Fibroblast of lung (primary cell): Measurements from ENCODE around the gene SCIMP. TPM values are rescaled to one million over a fixed set of nuclear protein-coding genes. Genes with fewer than 3 reads are reported as not detected.
A peak's percentile ranks its signal among the peaks of the same experiment; 100 is the strongest.

Experiments used
- DNase-seq, 2 donors: peaks; one replicate each; pipeline versions ENCODE4 v3.0.0 to v3.0.0-alpha.2; 2010; ENCODE audit warnings: low read depth in 2 of 2
- H2AFZ ChIP-seq: 2 replicates; pipeline ENCODE4 v1.5.1; 2012; ENCODE audit warnings: low read length, control low read depth, inconsistent platforms
- H3K27ac ChIP-seq: 2 replicates; pipeline ENCODE4 v1.5.1; 2011; ENCODE audit warnings: low read length, control low read depth; ENCODE audit not compliant: insufficient read depth
- H3K27me3 ChIP-seq: 2 replicates; pipeline ENCODE4 v1.5.1; 2011; ENCODE audit warnings: mild to moderate bottlenecking, low read length; ENCODE audit not compliant: control insufficient read depth, insufficient read depth
- H3K36me3 ChIP-seq: 2 replicates; pipeline ENCODE4 v1.5.1; 2011; ENCODE audit warnings: low read length; ENCODE audit not compliant: control insufficient read depth, insufficient read depth
- H3K4me1 ChIP-seq: 2 replicates; pipeline ENCODE4 v1.5.1; 2011; ENCODE audit warnings: low read length; ENCODE audit not compliant: control insufficient read depth, insufficient read depth; ENCODE audit errors: extremely low read depth
- H3K4me2 ChIP-seq: 2 replicates; pipeline ENCODE4 v1.5.1; 2011; ENCODE audit warnings: low read length, control low read depth; ENCODE audit not compliant: insufficient read depth; ENCODE audit errors: extremely low read depth
- H3K4me3 ChIP-seq, 4 experiments: fragments of 200-600 bp in 1 of 4; sonication (generic) in 1 of 4; replicated peaks in 1 of 4; 2 replicates each; pipeline ENCODE4 v1.5.1; 2011 to 2016; ENCODE audit warnings: low read length in 4 of 4, low read depth in 3 of 4, mild to moderate bottlenecking in 3 of 4, control low read depth in 2 of 4, inconsistent platforms in 1 of 4, mixed read lengths in 1 of 4; ENCODE audit not compliant: insufficient read depth in 1 of 4; ENCODE audit errors: control extremely low read depth in 1 of 4
- H3K79me2 ChIP-seq: 2 replicates; pipeline ENCODE4 v1.5.1; 2012; ENCODE audit warnings: mild to moderate bottlenecking, low read length, inconsistent platforms; ENCODE audit not compliant: control insufficient read depth, insufficient read depth
- H3K9ac ChIP-seq: 2 replicates; pipeline ENCODE4 v1.5.1; 2011; ENCODE audit warnings: mild to moderate bottlenecking, low read length, control low read depth; ENCODE audit not compliant: insufficient read depth
- H3K9me3 ChIP-seq: 2 replicates; pipeline ENCODE4 v1.5.1; 2012; ENCODE audit warnings: low read depth, low read length; ENCODE audit not compliant: control insufficient read depth, insufficient read depth
- H4K20me1 ChIP-seq: 2 replicates; pipeline ENCODE4 v1.5.1; 2011; ENCODE audit warnings: low read length; ENCODE audit not compliant: control insufficient read depth, insufficient read depth; ENCODE audit errors: extremely low read depth
- EZH2 ChIP-seq: IDR thresholded peaks from 2 replicates; pipeline ENCODE4 v1.5.1; 2012; ENCODE audit warnings: low read length, control low read depth, mild to moderate bottlenecking; ENCODE audit errors: missing control alignments
- polyA plus RNA-seq, 2 donors: library from polyadenylated mRNA; depleted of rRNA in 1 of 2; stranded (reverse) in 1 of 2; unstranded in 1 of 2; fragments of >200 nt; gene quantifications; 2 replicates each; pipeline ENCODE4 v1.2.1, GENCODE V29; 2011 to 2012; ENCODE audit warnings: missing spikeins in 1 of 2
- total RNA-seq: library from RNA; depleted of rRNA; stranded (reverse); fragments of >200 nt; gene quantifications from 2 replicates; pipeline ENCODE4 v1.2.1, GENCODE V29; 2014
- TF ChIP-seq, protein P1 (sequence below), 2 donors: IDR thresholded peaks in 1 of 2; conservative IDR thresholded peaks in 1 of 2; 1 replicate in 1 of 2; 2 replicates in 1 of 2; pipeline ENCODE4 v1.5.1; 2011 to 2012; ENCODE audit warnings: low read length in 2 of 2, control low read depth in 1 of 2, inconsistent platforms in 1 of 2, low read depth in 1 of 2, mild to moderate bottlenecking in 1 of 2

The SCIMP gene
- total and polyA plus RNA-seq, 2 donors (not counting 1 experiment from before 2014, with no cell fraction given), result not detected

DNA sequence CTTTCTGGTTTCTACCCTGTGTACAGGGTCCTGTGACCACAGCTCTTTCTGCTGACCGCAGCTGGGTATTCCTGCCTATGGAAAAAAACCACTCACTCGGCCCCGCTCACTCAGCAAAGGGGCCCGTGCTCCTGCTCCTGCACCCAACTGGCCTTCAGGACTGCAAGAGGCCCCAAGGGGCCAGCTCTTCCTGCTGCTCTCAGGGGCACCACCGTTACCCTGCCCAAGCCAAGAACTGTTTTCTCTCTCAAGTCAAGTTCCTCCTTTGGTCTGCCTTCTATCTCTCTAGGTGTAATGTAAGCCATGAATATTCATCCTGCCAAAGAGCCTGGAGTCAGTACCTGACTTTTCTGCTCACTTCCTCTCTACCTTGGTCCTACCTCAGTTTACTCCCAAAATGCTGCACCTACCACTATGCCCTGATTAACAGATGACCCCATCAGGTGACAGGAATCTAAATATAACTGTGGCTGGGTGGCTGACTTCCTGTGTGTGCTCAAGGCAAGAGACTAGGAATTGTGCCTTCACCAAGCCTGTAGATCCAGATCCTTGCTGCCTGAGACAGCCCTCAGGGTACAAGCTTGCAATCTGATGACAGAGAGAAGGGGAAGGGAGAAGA lies 20.4 kb upstream of the SCIMP start:
- Histone ChIP-seq H3K27me3 (no peaks in the 10 kb centered on the region), H3K4me3 (no peak overlapping the region), H3K79me2 (no peaks in the 10 kb centered on the region), H3K9me3 (no peaks in the 10 kb centered on the region), H3K4me2 (no peak overlapping the region), H3K36me3 (no peaks in the 10 kb centered on the region), H3K4me1 (no peaks in the 10 kb centered on the region), H4K20me1 (no peaks in the 10 kb centered on the region), H3K9ac (no peak overlapping the region), H2AFZ (no peak overlapping the region), H3K27ac (no peak overlapping the region)
- TF ChIP-seq, protein P1, sequence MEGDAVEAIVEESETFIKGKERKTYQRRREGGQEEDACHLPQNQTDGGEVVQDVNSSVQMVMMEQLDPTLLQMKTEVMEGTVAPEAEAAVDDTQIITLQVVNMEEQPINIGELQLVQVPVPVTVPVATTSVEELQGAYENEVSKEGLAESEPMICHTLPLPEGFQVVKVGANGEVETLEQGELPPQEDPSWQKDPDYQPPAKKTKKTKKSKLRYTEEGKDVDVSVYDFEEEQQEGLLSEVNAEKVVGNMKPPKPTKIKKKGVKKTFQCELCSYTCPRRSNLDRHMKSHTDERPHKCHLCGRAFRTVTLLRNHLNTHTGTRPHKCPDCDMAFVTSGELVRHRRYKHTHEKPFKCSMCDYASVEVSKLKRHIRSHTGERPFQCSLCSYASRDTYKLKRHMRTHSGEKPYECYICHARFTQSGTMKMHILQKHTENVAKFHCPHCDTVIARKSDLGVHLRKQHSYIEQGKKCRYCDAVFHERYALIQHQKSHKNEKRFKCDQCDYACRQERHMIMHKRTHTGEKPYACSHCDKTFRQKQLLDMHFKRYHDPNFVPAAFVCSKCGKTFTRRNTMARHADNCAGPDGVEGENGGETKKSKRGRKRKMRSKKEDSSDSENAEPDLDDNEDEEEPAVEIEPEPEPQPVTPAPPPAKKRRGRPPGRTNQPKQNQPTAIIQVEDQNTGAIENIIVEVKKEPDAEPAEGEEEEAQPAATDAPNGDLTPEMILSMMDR (conservative IDR thresholded peaks at IDR 0.05 in 1 of 2, IDR thresholded peaks at IDR 0.05 in 1 of 2; ENCODE audit: low read depth in 1 of 2, low read length in 2 of 2), result no peak
- TF ChIP-seq EZH2, result no peak
- no peak for DNase-seq

DNA sequence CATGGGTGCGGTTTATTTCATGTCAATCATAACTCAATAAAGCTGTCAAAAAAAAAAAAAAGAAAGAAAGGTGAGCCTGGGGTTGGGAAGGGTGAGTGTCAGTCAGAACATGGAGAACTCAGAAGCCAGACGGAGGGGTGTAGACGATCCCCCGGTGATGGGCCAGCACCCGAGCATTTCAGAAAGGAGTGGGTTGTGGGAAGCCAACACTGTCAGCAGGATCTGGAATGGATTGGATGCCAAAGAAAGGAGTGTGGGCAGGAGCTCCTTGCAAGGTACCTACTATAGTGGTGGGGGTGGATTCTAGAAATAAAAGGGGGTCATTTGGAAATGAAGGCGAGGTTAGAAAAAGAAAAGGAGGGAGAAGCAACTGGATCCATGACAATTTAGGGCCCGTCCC lies 19.8 kb upstream of the SCIMP start:
- Histone ChIP-seq H4K20me1 (no peaks in the 10 kb centered on the region), H3K27ac (no peak overlapping the region), H2AFZ (no peak overlapping the region), H3K4me1 (no peaks in the 10 kb centered on the region), H3K79me2 (no peaks in the 10 kb centered on the region), H3K4me2 (no peak overlapping the region), H3K27me3 (no peaks in the 10 kb centered on the region), H3K9ac (no peak overlapping the region), H3K9me3 (no peaks in the 10 kb centered on the region), H3K4me3 (no peak overlapping the region), H3K36me3 (no peaks in the 10 kb centered on the region)
- TF ChIP-seq EZH2, result no peak
- TF ChIP-seq, protein P1 (conservative IDR thresholded peaks at IDR 0.05 in 1 of 2, IDR thresholded peaks at IDR 0.05 in 1 of 2; ENCODE audit: low read depth in 1 of 2, low read length in 2 of 2), result no peak
- DNase-seq, result no peak

DNA sequence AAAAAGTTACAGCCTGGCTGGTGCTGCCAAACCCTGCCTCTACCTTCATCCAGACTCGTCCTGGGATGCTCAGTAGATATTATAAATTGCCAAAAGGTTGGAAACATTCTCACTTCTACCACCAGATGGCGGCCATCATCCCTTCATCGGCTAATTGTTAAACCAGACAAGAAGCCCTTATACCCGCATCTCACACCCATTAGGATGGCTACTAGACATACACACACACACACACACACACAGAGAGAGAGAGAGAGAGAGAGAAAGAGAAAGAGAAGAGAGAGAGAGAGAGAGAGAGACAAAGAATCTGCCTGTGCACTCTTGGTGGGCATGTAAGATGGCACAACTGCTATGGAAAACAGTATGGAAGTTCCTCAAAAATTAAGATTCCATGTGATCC lies 15.0 kb upstream of the SCIMP start:
- TF ChIP-seq, protein P1 (conservative IDR thresholded peaks at IDR 0.05 in 1 of 2, IDR thresholded peaks at IDR 0.05 in 1 of 2; ENCODE audit: low read depth in 1 of 2, low read length in 2 of 2), result peak; percentile 55 to 72
- TF ChIP-seq EZH2, result no peak
- no peaks in the 10 kb centered on the region for H3K36me3 ChIP-seq
- H3K9ac ChIP-seq, result no peak overlapping the region
- H4K20me1 ChIP-seq, result no peaks in the 10 kb centered on the region
- H3K9me3 ChIP-seq, result no peaks in the 10 kb centered on the region
- H3K4me2 ChIP-seq, result peak overlapping the region; percentile 59
- H3K27me3 ChIP-seq, result peaks cover 4% of the 10 kb centered on the region
- H3K27ac ChIP-seq, result no peak overlapping the region
- DNase-seq, result peak; percentile 78 to 86
- no peaks in the 10 kb centered on the region for H3K79me2 ChIP-seq
- no peaks in the 10 kb centered on the region for H3K4me1 ChIP-seq
- H2AFZ ChIP-seq, result peak overlapping the region; percentile 53
- no peak overlapping the region for H3K4me3 ChIP-seq
